ENCODE results near the gene ROR1.

- TF ChIP-seq, protein P1, sequence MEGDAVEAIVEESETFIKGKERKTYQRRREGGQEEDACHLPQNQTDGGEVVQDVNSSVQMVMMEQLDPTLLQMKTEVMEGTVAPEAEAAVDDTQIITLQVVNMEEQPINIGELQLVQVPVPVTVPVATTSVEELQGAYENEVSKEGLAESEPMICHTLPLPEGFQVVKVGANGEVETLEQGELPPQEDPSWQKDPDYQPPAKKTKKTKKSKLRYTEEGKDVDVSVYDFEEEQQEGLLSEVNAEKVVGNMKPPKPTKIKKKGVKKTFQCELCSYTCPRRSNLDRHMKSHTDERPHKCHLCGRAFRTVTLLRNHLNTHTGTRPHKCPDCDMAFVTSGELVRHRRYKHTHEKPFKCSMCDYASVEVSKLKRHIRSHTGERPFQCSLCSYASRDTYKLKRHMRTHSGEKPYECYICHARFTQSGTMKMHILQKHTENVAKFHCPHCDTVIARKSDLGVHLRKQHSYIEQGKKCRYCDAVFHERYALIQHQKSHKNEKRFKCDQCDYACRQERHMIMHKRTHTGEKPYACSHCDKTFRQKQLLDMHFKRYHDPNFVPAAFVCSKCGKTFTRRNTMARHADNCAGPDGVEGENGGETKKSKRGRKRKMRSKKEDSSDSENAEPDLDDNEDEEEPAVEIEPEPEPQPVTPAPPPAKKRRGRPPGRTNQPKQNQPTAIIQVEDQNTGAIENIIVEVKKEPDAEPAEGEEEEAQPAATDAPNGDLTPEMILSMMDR (conservative IDR thresholded peaks at IDR 0.05), result no peak
- TF ChIP-seq EZH2 (IDR thresholded peaks at IDR 0.05; ENCODE audit: low read depth), result no peak
Measured at GRCh38 chr1:63906047-63906704, 132.4 kb downstream of the ROR1 start.
